Naive thymus-derived CD4-positive, alpha-beta T cell (primary cell): ENCODE data around the gene ERI2. TPM values are rescaled to one million over a fixed set of nuclear protein-coding genes. Genes with fewer than 3 reads are reported as not detected.

Source experiments
- ATAC-seq: fragments of 150-1000 bp; cut with Tn5 transposase; 2 replicates; pipeline ENCODE4 v1.10.0; 2021; ENCODE audit warnings: mild to moderate bottlenecking, moderate library complexity
- CTCF ChIA-PET: fragments of 350-600 bp; sonication (Branson Sonifier 250); formaldehyde crosslinking; loops from one replicate; lab custom pipeline; 2021; ENCODE audit warnings: antibody characterized with exemption; lab: Charles Lee
- POLR2A ChIA-PET: fragments of 350-600 bp; sonication (Branson Sonifier 250); formaldehyde crosslinking; loops from one replicate; lab custom pipeline; 2021; ENCODE audit warnings: antibody characterized with exemption, inconsistent platforms; lab: Charles Lee
- DNase-seq, 9 donors: peaks; one replicate each; pipeline versions ENCODE4 v3.0.0 to v3.0.0-alpha.2; 2020 to 2022; ENCODE audit warnings: mixed read lengths in 1 of 9
- H3K27ac ChIP-seq: one replicate; pipeline ENCODE4 v1.7.0; 2013; ENCODE audit warnings: mild to moderate bottlenecking, low read depth, low read length, moderate library complexity
- H3K27me3 ChIP-seq, 2 donors: one replicate each; pipeline ENCODE4 v1.7.0; 2013; ENCODE audit warnings: low read length in 2 of 2, mild to moderate bottlenecking in 2 of 2, moderate library complexity in 2 of 2; ENCODE audit not compliant: control insufficient read depth in 2 of 2, insufficient read depth in 2 of 2
- H3K36me3 ChIP-seq, 3 experiments: 1 replicate in 2 of 3; 2 replicates in 1 of 3; pipeline ENCODE4 v1.7.0; 2013; ENCODE audit warnings: low read length in 3 of 3, mild to moderate bottlenecking in 3 of 3, moderate library complexity in 1 of 3; ENCODE audit not compliant: insufficient read depth in 3 of 3, control insufficient read depth in 2 of 3
- H3K4me1 ChIP-seq, 2 donors: one replicate each; pipeline ENCODE4 v1.7.0; 2013; ENCODE audit warnings: low read length in 2 of 2, mild to moderate bottlenecking in 2 of 2, moderate library complexity in 1 of 2; ENCODE audit not compliant: control insufficient read depth in 2 of 2, insufficient read depth in 2 of 2
- H3K4me3 ChIP-seq: 2 replicates; pipeline ENCODE4 v1.7.0; 2013; ENCODE audit warnings: mild to moderate bottlenecking, low read length
- H3K9me3 ChIP-seq, 3 experiments: 1 replicate in 2 of 3; 2 replicates in 1 of 3; pipeline ENCODE4 v1.7.0; 2013; ENCODE audit warnings: low read length in 3 of 3; ENCODE audit not compliant: control insufficient read depth in 2 of 3
- H3K27ac Mint-ChIP-seq, 9 donors: one replicate each; pipeline ENCODE4 v1.8.0; 2020 to 2022; ENCODE audit warnings: mixed read lengths in 9 of 9, mild to moderate bottlenecking in 8 of 9, moderate library complexity in 5 of 9, inconsistent platforms in 2 of 9
- H3K27me3 Mint-ChIP-seq, 5 donors: one replicate each; pipeline ENCODE4 v1.8.0; 2021 to 2022; ENCODE audit warnings: mixed read lengths in 5 of 5, mild to moderate bottlenecking in 1 of 5
- H3K36me3 Mint-ChIP-seq, 5 donors: one replicate each; pipeline ENCODE4 v1.8.0; 2020 to 2022; ENCODE audit warnings: mixed read lengths in 5 of 5, mild to moderate bottlenecking in 3 of 5, inconsistent platforms in 1 of 5
- H3K4me1 Mint-ChIP-seq, 7 donors: one replicate each; pipeline ENCODE4 v1.8.0; 2020 to 2022; ENCODE audit warnings: mixed read lengths in 7 of 7, mild to moderate bottlenecking in 3 of 7, inconsistent platforms in 1 of 7
- H3K4me3 Mint-ChIP-seq, 10 donors: one replicate each; pipeline ENCODE4 v1.8.0; 2020 to 2022; ENCODE audit warnings: mild to moderate bottlenecking in 10 of 10, mixed read lengths in 10 of 10, moderate library complexity in 6 of 10, inconsistent platforms in 2 of 10
- H3K9me3 Mint-ChIP-seq, 11 donors: one replicate each; pipeline ENCODE4 v1.8.0; 2020 to 2022; ENCODE audit warnings: mixed read lengths in 11 of 11, mild to moderate bottlenecking in 4 of 11, inconsistent platforms in 1 of 11, moderate library complexity in 1 of 11
- intact Hi-C, 2 donors: fragments of 100-400 bp; cut with micrococcal nuclease; formaldehyde crosslinking; loops; one replicate each; pipeline ENCODE4 v1.15.1; 2023
- polyA plus RNA-seq, 2 donors: library from polyadenylated mRNA; unstranded; fragments of 300-500 nt; fragmentation: Illumina TruSeq; gene quantifications; one replicate each; pipeline ENCODE4 v1.2.3, GENCODE V29; 2021
- total RNA-seq, 6 experiments: library from RNA in 5 of 6; stranded (reverse) in 5 of 6; gene quantifications; 1 replicate in 5 of 6; 2 replicates in 1 of 6; pipeline ENCODE4 v1.2.3 and lab custom pipeline; 2021 to 2026

ERI2 gene
- total and polyA plus RNA-seq, 7 experiments from 2014 or later, result 1.8 to 10.4 (median 3.4) TPM

- ATAC-seq (no peak), DNase-seq (no peak)
- peaks cover 0 to 14% (median 8%) of the 10 kb centered on the region in 5 donors for H3K36me3 Mint-ChIP-seq
- peaks cover 6 to 25% (median 11%) of the 10 kb centered on the region in 11 donors for H3K9me3 Mint-ChIP-seq
- H3K9me3 ChIP-seq, result no peaks in the 10 kb centered on the region
- H3K4me3 Mint-ChIP-seq, result no peak overlapping the region
- H3K4me3 ChIP-seq, result no peak overlapping the region
- H3K36me3 ChIP-seq, result peaks cover 0 to 2% (median 0%) of the 10 kb centered on the region in 3 experiments
- H3K27ac Mint-ChIP-seq, result no peak overlapping the region
- H3K27ac ChIP-seq, result no peak overlapping the region
- ChIA-PET CTCF (no interaction called here), POLR2A (interaction anchor here (1.2 kb wide), 1 partner anchor 17 kb away, joined by 4 read pairs; no protein-coding TSS in a partner anchor)
- intact Hi-C loops, result no loop called here
- peaks cover 0 to 3% (median 0%) of the 10 kb centered on the region in 5 donors for H3K27me3 Mint-ChIP-seq
- peaks cover 0 to 4% of the 10 kb centered on the region in 2 donors for H3K4me1 ChIP-seq
- no peaks in the 10 kb centered on the region for H3K27me3 ChIP-seq
- peaks cover 0 to 5% (median 4%) of the 10 kb centered on the region in 7 donors for H3K4me1 Mint-ChIP-seq
Measured at GRCh38 chr16:20746461-20746860, 59.8 kb downstream of the ERI2 start.

Other genes starting within 250 kb of the ERI2 start
- gene ACSM2B, start 230.1 kb downstream of the ERI2 start, total RNA-seq, result not detected
- not detected for gene ACSM2B, start 230.1 kb downstream of the ERI2 start, polyA plus RNA-seq
- gene ACSM1, start 108.8 kb downstream of the ERI2 start, total RNA-seq, result 1 to 10 TPM in 1 of 5 experiments, under 1 TPM in 4; 0.30 to 1.2 (median 0.53) TPM
- gene ACSM1, start 108.8 kb downstream of the ERI2 start, polyA plus RNA-seq, result under 1 TPM; 0.28 to 0.41 TPM
- 100 to 1,000 TPM in 1 of 5 experiments, 10 to 100 TPM in 4; 41.9 to 107 (median 72.5) TPM for gene THUMPD1, start 64.7 kb downstream of the ERI2 start, total RNA-seq
- gene THUMPD1, start 64.7 kb downstream of the ERI2 start, polyA plus RNA-seq, result 10 to 100 TPM; 72.7 to 72.9 TPM
- gene ACSM3, start 42.5 kb downstream of the ERI2 start, total RNA-seq, result 10 to 100 TPM in 1 of 5 experiments, 1 to 10 TPM in 4; 3.0 to 10.9 (median 7.4) TPM
- gene ACSM3, start 42.5 kb downstream of the ERI2 start, polyA plus RNA-seq, result 10 to 100 TPM in 1 of 2 donors, 1 to 10 TPM in 1; 9.8 to 10.1 TPM
- gene REXO5, start 55 bp upstream of the ERI2 start, total RNA-seq, result 1 to 10 TPM in 3 of 5 experiments, under 1 TPM in 2; 0.35 to 9.5 (median 1.6) TPM
- gene REXO5, start 55 bp upstream of the ERI2 start, polyA plus RNA-seq, result not detected
- gene DCUN1D3, start 93.9 kb upstream of the ERI2 start, total RNA-seq, result 10 to 100 TPM in 1 of 5 experiments, 1 to 10 TPM in 4; 4.0 to 15.7 (median 6.5) TPM
- 1 to 10 TPM in 1 of 2 donors, under 1 TPM in 1; 0.82 to 1.4 TPM for gene DCUN1D3, start 93.9 kb upstream of the ERI2 start, polyA plus RNA-seq
- 10 to 100 TPM; 13.4 to 29.1 (median 20.0) TPM for gene LYRM1, start 94.3 kb upstream of the ERI2 start, total RNA-seq
- gene LYRM1, start 94.3 kb upstream of the ERI2 start, polyA plus RNA-seq, result 10 to 100 TPM; 33.3 to 43.8 TPM